Stimulated activated effector memory CD8-positive, alpha-beta T cell treated with anti-CD3 and anti-CD28 coated beads, Interleukin-12 subunit alpha, Interleukin-12 subunit beta, amount 100 ng/mL, for 72 hours (primary cell): ENCODE measurements around the gene PCNX3.

Experiments used
- ATAC-seq: fragments of 150-1000 bp; cut with Tn5 transposase; 2 replicates; pipeline ENCODE4 v1.10.0; 2021
- DNase-seq, 2 donors: peaks; one replicate each; pipeline ENCODE4 v3.0.0; 2021 to 2022; ENCODE audit warnings: low spot score in 2 of 2
- H3K27ac Mint-ChIP-seq: one replicate; pipeline ENCODE4 v1.8.0; 2022; ENCODE audit warnings: mild to moderate bottlenecking, mixed read lengths
- H3K36me3 Mint-ChIP-seq: one replicate; pipeline ENCODE4 v1.8.0; 2022; ENCODE audit warnings: mild to moderate bottlenecking, mixed read lengths
- H3K4me1 Mint-ChIP-seq: one replicate; pipeline ENCODE4 v1.8.0; 2022; ENCODE audit warnings: mixed read lengths
- H3K4me3 Mint-ChIP-seq: one replicate; pipeline ENCODE4 v1.8.0; 2022; ENCODE audit warnings: mild to moderate bottlenecking, mixed read lengths
- H3K9me3 Mint-ChIP-seq: one replicate; pipeline ENCODE4 v1.8.0; 2022; ENCODE audit warnings: mixed read lengths

The PCNX3 gene

DNA sequence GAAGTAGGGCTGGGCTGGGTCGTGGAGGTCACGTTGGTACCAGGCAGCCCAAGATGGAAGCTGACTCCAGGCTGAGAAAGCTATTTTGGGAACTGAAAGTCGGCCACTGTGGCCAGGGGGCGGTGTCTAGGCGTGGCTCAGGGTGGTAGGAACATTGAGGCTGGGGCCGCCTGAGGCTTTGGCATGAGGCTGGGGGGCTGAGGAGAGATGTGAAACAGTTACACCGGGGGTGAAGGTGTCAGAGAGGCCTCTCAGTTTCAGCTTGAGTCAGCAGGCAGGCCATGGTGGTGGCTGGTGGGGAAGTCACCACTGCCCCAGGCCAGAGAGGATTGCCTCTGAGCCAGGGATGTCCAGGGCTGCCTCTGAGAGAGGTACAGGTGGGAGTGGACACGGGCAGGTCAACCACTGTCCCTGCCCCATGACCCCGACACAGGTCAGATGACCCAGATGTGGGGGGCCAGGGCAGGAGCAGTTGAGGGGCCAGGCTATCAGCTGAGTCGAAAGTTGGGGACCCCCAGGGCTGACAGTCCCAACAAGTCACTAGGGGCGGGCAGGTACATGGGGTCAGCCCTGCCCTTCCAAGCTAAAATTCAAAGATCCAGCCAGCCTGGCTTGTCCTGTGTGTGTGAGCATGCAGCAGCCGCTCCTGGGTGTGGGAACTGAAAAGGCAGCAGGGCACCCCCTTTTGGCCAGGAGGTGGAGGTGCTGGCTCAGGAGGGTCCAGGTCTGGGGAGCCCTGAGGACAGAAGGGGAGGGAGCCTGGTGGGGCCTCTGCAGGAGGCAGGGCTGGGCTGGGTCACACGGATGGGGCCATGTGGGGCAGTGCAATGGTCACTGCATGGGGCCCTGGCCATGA, 27.1 kb upstream of the PCNX3 start:
- Mint-ChIP-seq H3K4me3 (peak overlapping the region; percentile 80), H3K4me1 (peaks cover 69% of the 10 kb centered on the region), H3K36me3 (peaks cover 87% of the 10 kb centered on the region), H3K9me3 (no peaks in the 10 kb centered on the region), H3K27ac (peak overlapping the region; percentile 96)
- DNase-seq = peak; percentile 60 to 93
- peak; percentile 90 for ATAC-seq

DNA sequence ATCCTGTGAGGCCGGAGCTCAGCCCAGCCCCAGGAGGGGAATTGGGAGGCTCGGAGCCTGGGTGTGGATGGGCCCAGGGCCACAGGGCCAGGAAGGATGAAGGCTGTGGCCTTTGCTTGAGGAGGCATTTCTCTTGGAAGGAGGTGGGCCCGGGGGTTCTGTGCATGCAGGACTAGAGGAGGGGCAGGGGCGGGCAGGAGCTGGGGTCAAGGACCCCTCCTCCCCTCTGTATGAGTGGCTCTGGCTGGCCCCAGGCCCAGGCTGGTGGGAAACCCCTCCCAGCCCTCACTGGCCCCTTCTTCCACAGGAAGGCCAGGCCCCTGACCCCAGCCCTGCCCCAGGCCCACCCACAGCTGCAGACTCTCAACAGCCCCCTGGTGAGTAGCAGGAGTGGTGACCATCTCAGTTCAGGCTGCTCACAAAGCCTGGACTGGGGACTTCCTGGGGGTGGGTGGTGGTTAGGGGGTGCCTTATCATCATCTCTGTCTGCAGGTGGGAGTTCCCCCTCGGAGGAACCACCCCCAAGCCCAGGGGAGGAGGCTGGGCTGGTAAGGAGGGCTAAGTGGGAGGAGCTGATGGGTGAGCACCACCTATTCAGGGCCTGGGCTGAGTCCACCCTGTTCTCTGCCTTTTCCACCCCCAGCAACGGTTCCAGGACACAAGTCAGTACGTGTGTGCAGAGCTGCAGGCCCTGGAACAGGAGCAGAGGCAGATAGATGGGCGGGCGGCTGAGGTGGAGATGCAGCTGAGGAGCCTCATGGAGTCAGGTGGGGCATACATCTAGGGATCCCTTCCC, 25.9 kb upstream of the PCNX3 start:
- peak overlapping the region; percentile 96 for H3K27ac Mint-ChIP-seq
- H3K4me1 Mint-ChIP-seq = peaks cover 69% of the 10 kb centered on the region
- H3K36me3 Mint-ChIP-seq = peaks cover 87% of the 10 kb centered on the region
- ATAC-seq (peak; percentile 55), DNase-seq (peak in 1 of 2 donors; percentile 73)
- no peaks in the 10 kb centered on the region for H3K9me3 Mint-ChIP-seq
- H3K4me3 Mint-ChIP-seq = peak overlapping the region; percentile 80

DNA sequence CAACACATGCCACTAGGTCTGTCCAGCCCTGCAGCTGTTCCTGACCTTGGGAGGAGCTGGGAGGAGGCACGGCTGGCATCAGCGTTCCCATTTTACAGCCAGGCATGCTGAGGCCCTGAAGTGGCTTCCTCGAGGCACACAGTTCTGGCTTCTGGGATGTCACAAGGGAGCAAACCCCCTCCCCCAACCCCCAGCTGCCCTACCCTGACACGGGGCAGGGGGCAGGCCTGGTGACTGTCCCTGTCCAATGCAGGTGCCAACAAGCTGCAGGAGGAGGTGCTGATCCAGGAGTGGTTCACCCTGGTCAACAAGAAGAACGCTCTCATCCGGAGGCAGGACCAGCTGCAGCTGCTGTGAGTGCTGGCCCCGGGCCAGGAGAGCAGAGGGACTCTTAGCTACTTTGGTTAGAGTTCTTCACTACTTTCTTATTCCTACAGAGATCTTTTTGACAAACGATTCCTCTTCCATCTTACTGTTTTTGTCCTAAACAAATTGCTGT, 25.3 kb upstream of the PCNX3 start:
- no peak for DNase-seq
- ATAC-seq = no peak
- Mint-ChIP-seq H3K9me3 (no peaks in the 10 kb centered on the region), H3K4me3 (no peak overlapping the region), H3K4me1 (peaks cover 75% of the 10 kb centered on the region), H3K27ac (peak overlapping the region; percentile 71), H3K36me3 (peaks cover 92% of the 10 kb centered on the region)

DNA sequence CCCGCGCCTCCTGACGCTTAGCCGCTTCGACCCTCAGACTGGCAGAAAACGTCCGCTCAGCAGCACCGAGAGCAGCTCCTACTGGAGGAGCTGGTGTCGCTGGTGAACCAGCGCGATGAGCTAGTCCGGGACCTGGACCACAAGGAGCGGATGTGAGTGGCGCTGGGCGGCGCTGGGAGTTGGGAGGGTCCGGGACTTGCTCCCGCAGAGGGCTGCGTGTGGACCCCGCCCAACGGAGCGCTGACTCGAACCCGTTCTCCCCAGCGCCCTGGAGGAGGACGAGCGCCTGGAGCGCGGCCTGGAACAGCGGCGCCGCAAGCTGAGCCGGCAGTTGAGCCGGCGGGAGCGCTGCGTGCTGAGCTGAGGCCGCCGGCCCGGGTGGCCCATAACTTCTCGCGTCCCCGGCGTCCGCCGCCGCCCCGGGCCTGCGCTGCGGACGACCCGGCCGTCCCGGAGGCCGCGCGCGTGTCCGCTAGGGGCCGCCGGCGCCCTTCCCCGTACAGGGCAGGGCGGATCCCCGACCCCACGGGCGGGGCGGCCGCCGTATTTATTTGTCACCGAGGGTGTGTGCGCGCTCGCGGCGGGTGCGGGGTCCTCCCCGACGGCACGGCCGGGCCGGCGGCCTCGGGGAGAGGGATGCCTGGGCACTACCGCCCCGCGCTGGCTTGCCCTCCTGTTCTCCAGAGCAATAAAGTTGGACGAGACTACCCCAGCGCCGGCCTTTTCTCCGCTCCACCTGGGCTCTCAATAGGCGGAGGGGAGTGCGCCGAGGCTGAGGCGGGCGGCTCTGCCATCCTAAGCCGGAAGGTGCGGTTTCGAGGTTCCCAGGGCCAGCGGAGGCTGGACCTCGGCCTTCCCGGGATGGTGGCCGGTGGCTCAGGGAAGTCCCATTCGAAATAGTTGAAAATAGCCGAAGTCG, 23.4 kb upstream of the PCNX3 start:
- H3K36me3 Mint-ChIP-seq = peaks cover 92% of the 10 kb centered on the region
- peaks cover 66% of the 10 kb centered on the region for H3K4me1 Mint-ChIP-seq
- ATAC-seq = no peak
- H3K9me3 Mint-ChIP-seq = no peaks in the 10 kb centered on the region
- no peak overlapping the region for H3K4me3 Mint-ChIP-seq
- no peak overlapping the region for H3K27ac Mint-ChIP-seq
- no peak for DNase-seq

DNA sequence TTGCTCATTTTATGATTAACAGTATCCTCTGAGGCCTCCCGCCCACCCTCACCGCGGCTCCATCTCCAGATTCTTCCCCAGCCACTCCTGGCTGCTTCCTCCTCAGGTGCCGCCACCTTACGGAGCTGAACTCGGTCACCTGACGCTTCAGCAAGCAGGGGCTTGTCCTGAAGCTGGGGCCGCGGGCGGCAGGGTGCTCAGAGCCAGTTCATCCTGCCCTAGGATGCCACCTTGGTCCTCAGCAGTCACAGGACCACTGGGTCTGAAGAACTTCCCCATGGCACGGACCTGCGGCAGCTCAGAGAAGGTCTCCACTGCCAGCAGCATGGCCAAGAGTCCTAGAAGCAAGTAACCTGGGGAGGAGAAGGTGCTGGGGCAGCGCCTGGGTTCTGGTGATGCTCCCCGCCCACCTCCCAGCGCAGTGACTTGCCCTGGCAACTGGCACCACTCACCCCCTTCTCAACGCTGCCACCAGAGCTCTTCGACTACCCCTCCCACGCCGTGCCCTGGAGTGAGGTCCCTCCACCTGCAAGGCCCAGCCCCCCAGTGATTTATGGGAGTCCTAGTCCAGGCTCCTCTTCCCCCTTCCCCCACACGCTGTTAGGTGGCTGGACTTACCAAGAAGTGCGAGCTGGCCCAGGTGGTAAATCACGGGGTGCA, 22.6 kb upstream of the PCNX3 start:
- H3K4me3 Mint-ChIP-seq = no peak overlapping the region
- H3K4me1 Mint-ChIP-seq = peaks cover 58% of the 10 kb centered on the region
- H3K27ac Mint-ChIP-seq = peak overlapping the region; percentile 48
- no peaks in the 10 kb centered on the region for H3K9me3 Mint-ChIP-seq
- H3K36me3 Mint-ChIP-seq = peaks cover 92% of the 10 kb centered on the region
- ATAC-seq (no peak), DNase-seq (no peak)

DNA sequence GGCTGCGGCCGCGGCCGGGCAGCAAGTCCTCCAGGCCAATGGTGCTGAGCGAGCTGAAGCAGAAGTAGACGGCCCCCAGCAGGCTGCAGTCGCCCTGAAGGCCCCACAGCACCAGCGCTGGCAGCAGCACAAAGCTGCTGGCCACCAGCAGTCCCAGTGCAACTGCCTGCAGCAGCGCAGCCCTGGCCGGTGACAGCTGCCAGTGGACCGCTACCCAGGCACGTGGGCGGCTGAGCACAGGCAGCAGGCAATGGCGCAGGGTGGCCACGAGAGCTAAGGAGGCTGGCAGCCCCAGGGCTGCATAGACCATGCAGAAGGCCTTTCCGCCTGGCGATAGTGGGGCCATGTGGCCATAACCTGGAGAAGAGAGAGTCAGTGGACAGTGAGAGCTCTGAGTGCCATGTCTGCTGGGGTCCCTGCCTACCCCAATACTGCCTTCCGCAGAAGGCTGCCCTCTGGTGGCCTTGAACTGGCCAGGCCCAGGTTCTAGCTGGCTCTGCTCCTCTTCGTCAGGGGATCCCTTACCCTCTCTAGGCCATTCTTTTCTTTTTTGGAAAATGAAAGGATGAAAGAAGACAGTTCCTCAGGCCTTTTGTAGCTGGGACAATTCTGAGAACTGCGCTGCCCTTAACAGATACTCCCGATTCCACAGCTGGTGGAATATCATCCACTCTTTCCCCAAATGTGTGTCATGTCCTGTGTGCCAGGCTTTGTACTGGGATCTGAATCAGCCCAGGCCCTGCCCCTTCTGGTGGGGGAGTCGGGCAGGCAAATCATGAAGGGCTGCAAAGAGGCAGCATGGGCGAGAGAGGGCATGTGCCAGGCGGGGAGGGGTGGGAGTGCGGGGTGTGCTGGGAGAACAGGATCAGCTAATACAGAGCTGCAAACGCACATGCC, 21.8 kb upstream of the PCNX3 start:
- DNase-seq = peak in 1 of 2 donors; percentile 71
- Mint-ChIP-seq H3K4me3 (no peak overlapping the region), H3K36me3 (peaks cover 92% of the 10 kb centered on the region), H3K27ac (peak overlapping the region; percentile 48), H3K9me3 (no peaks in the 10 kb centered on the region), H3K4me1 (peaks cover 50% of the 10 kb centered on the region)
- ATAC-seq = peak; percentile 51

DNA sequence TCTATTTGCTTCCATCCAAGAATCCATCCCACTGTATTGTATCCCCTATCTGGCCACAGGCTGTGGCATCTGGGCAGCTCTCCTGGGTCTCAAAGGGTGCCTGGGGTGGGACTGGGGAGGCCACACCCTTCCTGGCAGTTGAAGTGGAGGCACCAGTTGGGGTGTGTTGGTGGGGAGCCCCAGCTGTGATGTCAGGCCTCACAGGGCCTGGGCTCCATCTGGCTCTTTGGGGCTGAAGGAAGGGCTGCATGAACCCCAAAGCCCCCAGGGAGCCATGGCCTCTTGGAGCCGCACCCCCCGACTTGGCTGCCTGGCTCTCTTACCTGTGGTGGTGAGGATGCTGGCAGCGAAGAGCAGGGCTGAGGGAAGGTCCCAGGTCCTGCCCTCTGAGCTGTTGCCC, 20.4 kb upstream of the PCNX3 start:
- ATAC-seq (no peak), DNase-seq (no peak)
- Mint-ChIP-seq H3K4me3 (no peak overlapping the region), H3K36me3 (peaks cover 91% of the 10 kb centered on the region), H3K4me1 (peaks cover 36% of the 10 kb centered on the region), H3K9me3 (no peaks in the 10 kb centered on the region), H3K27ac (peak overlapping the region; percentile 82)

DNA sequence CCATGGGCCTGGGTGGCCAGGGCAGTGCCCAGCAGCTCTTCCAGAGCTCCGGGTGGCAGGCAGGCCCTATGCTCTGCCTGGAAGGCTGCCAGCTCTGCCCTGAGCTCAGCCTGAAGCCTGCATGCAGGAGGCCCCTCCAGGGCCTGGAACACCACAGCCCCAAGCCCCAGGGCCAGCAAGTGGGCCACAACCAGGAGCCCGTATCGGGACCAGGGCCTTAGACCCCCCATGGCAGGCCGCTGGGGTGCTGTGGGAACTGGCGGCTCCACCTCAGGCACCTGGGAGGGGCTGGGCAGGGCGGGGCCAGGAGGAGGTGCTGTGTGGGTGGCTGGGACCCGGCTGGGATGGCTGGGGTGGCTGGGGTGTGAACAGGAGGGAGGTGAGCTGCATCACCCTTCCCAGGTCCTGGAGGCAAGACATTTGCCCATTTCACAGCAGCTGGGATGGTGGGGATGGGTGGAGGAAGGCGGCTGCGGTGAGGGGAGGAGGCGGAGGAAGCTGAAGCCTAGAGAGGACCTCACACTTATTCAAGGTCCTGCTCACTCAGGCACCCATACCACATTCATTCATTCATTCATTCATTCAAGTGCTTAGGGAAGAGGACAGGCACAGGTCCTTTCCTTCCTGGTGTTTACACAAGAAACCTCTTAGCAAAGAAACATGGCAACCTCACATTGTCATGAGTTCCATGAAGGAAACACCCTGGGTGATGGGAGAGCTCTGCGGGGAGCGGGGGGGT, 19.9 kb upstream of the PCNX3 start, which contains the start of gene KCNK7:
TSS of gene KCNK7 (minus strand) at position 258 of the 739 bp plus-strand sequence. CDS start at position 230, 28 bp downstream.
- no peak for DNase-seq
- Mint-ChIP-seq H3K4me1 (peaks cover 31% of the 10 kb centered on the region), H3K4me3 (no peak within 1 kb of the TSS), H3K36me3 (peaks cover 89% of the 10 kb centered on the region), H3K9me3 (no peaks in the 10 kb centered on the region), H3K27ac (peak within 1 kb of the TSS; percentile 82)
- ATAC-seq = peak; percentile 11

DNA sequence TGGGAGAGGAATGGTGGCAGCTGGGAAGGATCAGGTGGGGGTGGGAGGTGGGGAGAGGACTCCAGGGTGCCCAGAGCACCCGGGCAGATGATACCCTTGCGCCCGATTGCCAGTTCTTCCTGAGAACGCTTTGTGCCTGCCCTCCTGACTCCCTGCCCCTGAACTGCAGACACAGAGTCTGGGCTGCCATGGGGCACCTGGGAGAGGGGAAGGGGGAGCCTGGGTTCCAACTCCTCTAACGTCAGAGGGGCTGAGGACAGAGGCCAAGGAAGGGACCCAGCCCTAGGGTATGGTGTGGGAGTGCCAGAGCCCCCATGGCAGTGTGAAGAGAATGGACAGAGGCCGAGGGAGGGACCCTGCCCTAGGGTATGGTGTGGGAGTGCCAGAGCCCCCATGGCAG, 19.1 kb upstream of the PCNX3 start:
- H3K4me3 Mint-ChIP-seq = no peak overlapping the region
- peaks cover 86% of the 10 kb centered on the region for H3K36me3 Mint-ChIP-seq
- H3K9me3 Mint-ChIP-seq = no peaks in the 10 kb centered on the region
- H3K27ac Mint-ChIP-seq = peak overlapping the region; percentile 82
- no peak for DNase-seq
- H3K4me1 Mint-ChIP-seq = peaks cover 31% of the 10 kb centered on the region
- ATAC-seq = no peak

DNA sequence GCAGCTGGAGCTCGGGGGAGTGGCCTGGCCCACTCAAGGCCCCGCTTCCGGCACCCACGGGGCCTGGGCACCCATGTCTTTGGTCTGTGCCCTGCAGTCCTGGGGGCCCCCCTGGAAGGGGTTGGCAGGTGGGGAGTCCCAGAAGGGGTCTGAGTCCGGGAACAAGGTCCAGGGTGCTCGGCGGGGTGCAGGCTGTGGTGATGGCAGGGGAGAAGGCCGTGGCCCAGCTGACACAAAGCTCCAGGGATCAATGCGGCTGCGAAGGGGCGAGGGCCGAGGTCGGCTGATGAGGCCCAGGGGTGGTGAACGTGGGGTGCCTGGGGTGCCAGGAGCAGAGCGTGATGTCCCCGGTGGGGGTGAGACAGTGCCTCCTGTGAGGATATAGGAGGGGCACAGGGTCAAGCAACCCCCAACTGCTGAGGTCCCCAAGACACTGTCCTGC, 17.3 kb upstream of the PCNX3 start:
- DNase-seq (no peak), ATAC-seq (no peak)
- H3K4me1 Mint-ChIP-seq = peaks cover 25% of the 10 kb centered on the region
- H3K4me3 Mint-ChIP-seq = no peak overlapping the region
- H3K27ac Mint-ChIP-seq = no peak overlapping the region
- peaks cover 83% of the 10 kb centered on the region for H3K36me3 Mint-ChIP-seq
- no peaks in the 10 kb centered on the region for H3K9me3 Mint-ChIP-seq

DNA sequence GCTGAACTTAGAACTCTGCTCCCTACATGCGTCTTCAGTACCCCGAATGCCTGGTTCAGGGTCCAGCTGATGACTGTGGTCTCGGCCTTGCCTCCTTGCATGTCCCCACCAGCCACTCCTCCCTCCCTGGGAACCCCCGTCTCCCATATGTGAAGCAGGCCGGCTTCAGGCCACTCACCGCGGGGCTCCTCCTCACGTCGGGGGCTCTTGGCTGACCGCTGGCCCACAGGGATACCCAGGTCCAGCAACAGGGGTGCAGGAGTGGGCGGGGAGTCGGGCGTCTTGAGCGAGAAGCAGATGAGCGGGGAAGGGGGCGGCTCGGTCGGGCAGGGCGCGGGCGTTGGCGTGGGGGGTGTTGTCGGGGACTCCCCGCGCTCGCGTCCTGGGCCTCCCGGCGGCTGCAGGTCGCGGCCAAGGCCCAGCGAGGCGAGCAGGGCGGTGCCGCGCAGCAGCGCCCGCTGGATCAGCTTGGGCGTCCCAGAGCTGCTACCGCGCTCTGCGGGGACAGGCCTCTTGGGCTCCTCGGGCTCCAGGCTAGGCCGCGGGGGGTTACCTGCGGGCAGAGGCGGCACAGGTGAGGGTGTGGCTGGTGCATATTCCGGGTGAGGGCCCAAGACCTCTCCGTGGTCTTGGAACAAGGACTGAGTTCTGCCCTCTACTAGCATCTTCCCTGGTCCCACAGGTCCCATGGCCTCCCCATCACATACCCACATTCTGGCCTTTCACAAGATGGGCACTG, 16.2 kb upstream of the PCNX3 start:
- no peak overlapping the region for H3K27ac Mint-ChIP-seq
- H3K4me1 Mint-ChIP-seq = peaks cover 15% of the 10 kb centered on the region
- H3K4me3 Mint-ChIP-seq = no peak overlapping the region
- no peaks in the 10 kb centered on the region for H3K9me3 Mint-ChIP-seq
- H3K36me3 Mint-ChIP-seq = peaks cover 81% of the 10 kb centered on the region
- ATAC-seq = no peak
- no peak for DNase-seq

DNA sequence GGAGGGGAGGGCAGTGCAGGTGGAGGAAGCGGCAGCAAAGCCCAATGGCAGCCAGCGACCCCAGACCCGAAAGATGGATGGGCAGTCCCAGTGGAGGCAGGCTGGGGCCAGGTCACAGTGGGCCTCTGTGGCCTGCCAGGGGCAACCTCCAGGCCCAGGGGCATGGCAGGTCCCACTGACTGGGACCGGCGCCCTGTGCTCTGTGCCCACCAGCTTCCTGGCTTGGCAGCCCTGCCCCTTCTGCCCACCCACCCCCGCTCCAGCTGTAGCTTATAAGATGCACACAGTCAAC, 15.7 kb upstream of the PCNX3 start:
- ATAC-seq (no peak), DNase-seq (no peak)
- Mint-ChIP-seq H3K4me3 (no peak overlapping the region), H3K36me3 (peaks cover 81% of the 10 kb centered on the region), H3K4me1 (peaks cover 13% of the 10 kb centered on the region), H3K27ac (no peak overlapping the region), H3K9me3 (no peaks in the 10 kb centered on the region)

DNA sequence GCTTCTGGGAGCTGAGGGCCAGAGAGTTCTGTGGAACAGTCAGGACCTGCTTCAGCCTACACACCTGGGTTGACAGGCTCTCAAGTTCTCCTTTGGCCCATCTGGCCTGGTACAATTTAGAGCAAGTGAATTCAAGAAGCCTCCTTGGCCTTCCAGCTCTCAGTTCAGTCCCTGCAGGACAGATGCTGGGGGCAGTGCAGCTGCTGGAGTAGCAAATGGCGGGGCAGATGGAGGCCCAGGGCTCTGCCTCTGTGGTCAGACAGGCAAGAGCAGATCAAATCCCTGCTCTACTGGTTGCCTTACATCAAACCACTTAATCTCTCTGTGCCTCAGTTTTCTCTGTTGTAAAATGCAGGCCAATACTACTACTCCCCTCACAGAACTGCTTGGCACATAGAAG, 11.3 kb upstream of the PCNX3 start:
- Mint-ChIP-seq H3K9me3 (no peaks in the 10 kb centered on the region), H3K4me1 (peaks cover 5% of the 10 kb centered on the region), H3K27ac (no peak overlapping the region), H3K36me3 (peaks cover 82% of the 10 kb centered on the region), H3K4me3 (no peak overlapping the region)
- no peak for ATAC-seq
- DNase-seq = no peak
